Endothelial cell of umbilical vein (primary cell): ENCODE data around the gene EXT2. TPM values are rescaled to one million over a fixed set of nuclear protein-coding genes. Genes with fewer than 3 reads are reported as not detected.

Experiments used
- BruUV-seq: library from RNA; stranded (reverse); fragments of 400-500 nt; replicated peaks from 2 replicates; lab custom pipeline; 2021; lab: Mats Ljungman, UMichigan
- CTCF ChIA-PET: fragments of 300-600, 350-600 bp; sonication (Branson Sonifier 250); formaldehyde crosslinking; loops from one replicate; lab custom pipeline; 2021; ENCODE audit warnings: antibody characterized with exemption, inconsistent platforms; lab: Charles Lee
- POLR2A ChIA-PET: fragments of 300-600, 350-600 bp; sonication (Branson Sonifier 250); formaldehyde crosslinking; loops from one replicate; lab custom pipeline; 2021; ENCODE audit warnings: antibody characterized with exemption, inconsistent platforms; lab: Charles Lee
- DNase-seq: peaks from one replicate; pipeline ENCODE4 v3.0.0-alpha.2; 2011; ENCODE audit warnings: low read depth, low spot score
- FAIRE-seq: peaks from 2 replicates; lab custom pipeline; 2011; peaks lifted over from hg19 to GRCh38; lab: Jason Lieb, UNC
- H2AFZ ChIP-seq: 2 replicates; pipeline ENCODE4 v1.6.0; 2012; ENCODE audit warnings: low read depth, low read length, control low read depth, inconsistent platforms
- H3K27ac ChIP-seq: 2 replicates; pipeline ENCODE4 v1.5.1; 2011; ENCODE audit warnings: low read depth, mild to moderate bottlenecking, control low read depth, low read length, moderate library complexity; ENCODE audit not compliant: insufficient read depth
- H3K27me3 ChIP-seq, 2 experiments: 2 replicates each; pipeline versions ENCODE4 v1.6.0 to v1.6.1; 2011; ENCODE audit warnings: low read length in 2 of 2, mixed read lengths in 1 of 2; ENCODE audit not compliant: control insufficient read depth in 2 of 2, insufficient read depth in 2 of 2
- H3K36me3 ChIP-seq, 2 experiments: 2 replicates in 1 of 2; 3 replicates in 1 of 2; pipeline ENCODE4 v1.5.1; 2011; ENCODE audit warnings: low read length in 2 of 2, mild to moderate bottlenecking in 1 of 2, moderate library complexity in 1 of 2; ENCODE audit not compliant: control insufficient read depth in 2 of 2, insufficient read depth in 2 of 2; ENCODE audit errors: extremely low read depth in 1 of 2
- H3K4me1 ChIP-seq: 3 replicates; pipeline ENCODE4 v1.5.1; 2011; ENCODE audit warnings: mild to moderate bottlenecking, low read length; ENCODE audit not compliant: control insufficient read depth, insufficient read depth; ENCODE audit errors: extremely low read depth
- H3K4me2 ChIP-seq: 2 replicates; pipeline ENCODE4 v1.6.1; 2011; ENCODE audit warnings: low read length, control low read depth, mixed read lengths; ENCODE audit not compliant: insufficient read depth
- H3K4me3 ChIP-seq, 3 experiments: fragments of 200-600 bp in 1 of 3; sonication (generic), shearing (Covaris generic) in 1 of 3; replicated peaks in 1 of 3; 2 replicates each; pipeline ENCODE4 v1.5.1; 2011 to 2016; ENCODE audit warnings: control low read depth in 3 of 3, low read length in 3 of 3, mild to moderate bottlenecking in 2 of 3, inconsistent platforms in 1 of 3, low read depth in 1 of 3, moderate library complexity in 1 of 3; ENCODE audit not compliant: insufficient read depth in 1 of 3
- H3K79me2 ChIP-seq: 2 replicates; pipeline ENCODE4 v1.6.0; 2012; ENCODE audit warnings: low read length, inconsistent platforms; ENCODE audit not compliant: control insufficient read depth, insufficient read depth
- H3K9ac ChIP-seq: replicated peaks from 2 replicates; pipeline ENCODE3; 2011; ENCODE audit warnings: low read length, control low read depth; ENCODE audit not compliant: insufficient read depth; ENCODE audit errors: extremely low read depth
- H3K9me1 ChIP-seq: replicated peaks from 3 replicates; pipeline ENCODE4 v1.6.0; 2011; ENCODE audit warnings: mild to moderate bottlenecking, low read length; ENCODE audit not compliant: control insufficient read depth, insufficient read depth; ENCODE audit errors: extremely low read depth
- H3K9me3 ChIP-seq: replicated peaks from 2 replicates; pipeline ENCODE4 v1.5.1; 2012; ENCODE audit warnings: low read length, inconsistent platforms; ENCODE audit not compliant: control insufficient read depth, insufficient read depth
- H4K20me1 ChIP-seq: replicated peaks from 2 replicates; pipeline ENCODE3; 2011; ENCODE audit warnings: mild to moderate bottlenecking, low read length; ENCODE audit not compliant: control insufficient read depth, insufficient read depth; ENCODE audit errors: extremely low read depth
- EZH2 ChIP-seq: IDR thresholded peaks from 2 replicates; pipeline ENCODE4 v1.6.1; 2012; ENCODE audit warnings: borderline replicate concordance, low read depth, mild to moderate bottlenecking, moderate library complexity, low read length, inconsistent platforms; ENCODE audit not compliant: severe bottlenecking
- FOS ChIP-seq: IDR thresholded peaks from 2 replicates; pipeline ENCODE4 v1.6.1; 2011; ENCODE audit warnings: mild to moderate bottlenecking, low read length, moderate library complexity, borderline replicate concordance; ENCODE audit not compliant: insufficient read depth
- GATA2 ChIP-seq: IDR thresholded peaks from 2 replicates; pipeline ENCODE4 v1.7.0; 2011; ENCODE audit warnings: low read depth, mild to moderate bottlenecking, moderate library complexity, mixed read lengths, low read length; ENCODE audit not compliant: insufficient read length, insufficient read depth
- JUN ChIP-seq: IDR thresholded peaks from 2 replicates; pipeline ENCODE4 v1.6.1; 2011; ENCODE audit warnings: borderline replicate concordance, low read depth; ENCODE audit not compliant: insufficient read length, insufficient read depth
- POLR2AphosphoS5 ChIP-seq: IDR thresholded peaks from 2 replicates; pipeline ENCODE4 v1.6.1; 2012; ENCODE audit warnings: low read depth, mild to moderate bottlenecking, control low read depth, low read length, moderate library complexity; ENCODE audit not compliant: insufficient read depth
- dilution Hi-C: fragments of 300-500 bp; cut with MboI; formaldehyde crosslinking; loops from one replicate; pipeline ENCODE4 v1.15.0; 2019; ENCODE audit warnings: low sequenced_read_pairs; ENCODE audit not compliant: extremely low pct_ligation_motif_present
- intact Hi-C: fragments of 100-400 bp; cut with micrococcal nuclease; formaldehyde crosslinking; loops from one replicate; pipeline ENCODE4 v1.10.0; 2022
- polyA plus RNA-seq, 4 experiments: library from polyadenylated mRNA; depleted of rRNA in 3 of 4; stranded (reverse) in 3 of 4; unstranded in 1 of 4; fragments of >200 nt; gene quantifications; 2 replicates each; pipeline versions ENCODE4 v1.2.1 to v1.2.3, GENCODE V29; 2011 to 2012; ENCODE audit warnings: missing spikeins in 1 of 4
- total RNA-seq: library from RNA; stranded (reverse); gene quantifications from 2 replicates; pipeline ENCODE4 v1.2.3, GENCODE V29; 2021

The EXT2 gene
- total and polyA plus RNA-seq, 2 donors (not counting 3 experiments of a cell fraction or from before 2014, with no cell fraction given): 50.9 to 60.3 TPM

DNA sequence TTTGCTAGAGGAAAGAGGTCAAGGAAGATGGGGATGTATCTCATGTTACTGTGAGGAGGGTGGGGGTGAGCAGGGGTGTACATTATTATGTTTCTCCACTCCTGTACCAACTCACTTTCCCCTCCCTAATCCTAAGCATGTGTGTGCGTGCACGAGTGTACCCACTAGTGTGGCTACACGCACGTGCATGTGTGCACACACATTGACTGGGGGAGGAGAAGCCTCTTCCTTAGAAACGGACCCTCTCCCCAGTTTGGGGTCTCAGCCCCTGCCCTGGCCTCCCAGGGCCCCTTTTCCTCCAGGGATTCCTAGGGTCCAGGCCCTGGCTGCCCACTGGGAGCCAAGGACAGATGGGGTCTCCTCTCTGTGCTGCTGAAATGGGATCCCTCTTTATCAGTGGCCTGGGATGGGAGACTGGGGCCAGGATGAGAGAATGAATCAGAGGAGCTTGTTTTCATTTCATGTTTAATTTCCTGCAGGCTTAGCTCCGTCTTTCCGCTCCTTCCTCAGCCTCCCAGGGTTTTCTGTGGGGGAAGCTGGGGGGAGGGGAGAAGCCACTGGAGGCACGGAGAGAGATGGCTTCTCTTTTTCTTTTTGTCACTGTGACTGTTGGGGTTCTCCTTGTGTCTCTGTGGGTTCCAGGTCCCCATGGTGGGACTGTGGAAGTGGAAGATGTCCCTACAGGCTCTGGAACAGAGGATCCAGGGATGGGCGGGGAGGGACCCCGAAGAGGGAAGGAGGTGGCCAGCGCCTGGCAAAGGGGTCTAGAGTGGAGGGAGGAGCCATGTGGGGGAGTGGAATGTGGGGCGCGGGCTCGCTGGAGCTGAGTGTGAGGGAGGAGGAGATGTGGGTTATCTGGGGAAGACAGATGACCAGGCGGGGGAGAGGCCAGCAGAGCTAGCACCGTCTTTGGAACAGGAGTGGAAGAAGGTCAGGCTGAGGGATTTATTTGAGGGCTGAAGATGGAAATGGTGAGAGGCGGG, 174.2 kb downstream of the EXT2 start:
- H3K36me3 ChIP-seq: no peaks in the 10 kb centered on the region
- FAIRE-seq: peak; percentile 95
- peaks cover 20% of the 10 kb centered on the region for H3K4me1 ChIP-seq
- dilution Hi-C loops (no loop called here), intact Hi-C loops (no loop called here)
- peak; percentile 79 for DNase-seq
- peak overlapping the region; percentile 55 for H3K9ac ChIP-seq
- POLR2A ChIA-PET: no interaction called here
- no TSS peak for BruUV-seq
- peak overlapping the region in 1 of 3 experiments; percentile 30 for H3K4me3 ChIP-seq
- peak overlapping the region; percentile 87 for H3K27ac ChIP-seq
- no peaks in the 10 kb centered on the region for H3K9me1 ChIP-seq
- H3K27me3 ChIP-seq: no peaks in the 10 kb centered on the region
- H3K4me2 ChIP-seq: peak overlapping the region; percentile 49
- peak overlapping the region; percentile 98 for H2AFZ ChIP-seq
- no peaks in the 10 kb centered on the region for H3K79me2 ChIP-seq
- CTCF ChIA-PET: interaction anchor here (0.7 to 2.9 kb wide), 7 partner anchors 8 to 176 kb away, joined by 3 to 20 read pairs (median 4); partner anchors contain the start of gene EXT2
- no peaks in the 10 kb centered on the region for H3K9me3 ChIP-seq
- TF ChIP-seq JUN (peak; percentile 31), POLR2AphosphoS5 (peak; percentile 52), FOS (peak; percentile 80), GATA2 (peak; percentile 66), EZH2 (no peak)
- no peaks in the 10 kb centered on the region for H4K20me1 ChIP-seq
